HG03175 (cell line): ENCODE data around the gene FBXL13.
"Not testable (repeated sequence)": the region's sequence is repeated elsewhere in the genome, so short reads cannot be mapped to it uniquely, and the experiment has no call there.

ENCODE experiments used
- ATAC-seq: cut with Tn5 transposase; IDR thresholded peaks from one replicate; pipeline ENCODE4 v1.9.1; 2021; ENCODE audit warnings: mild to moderate bottlenecking, moderate library complexity; ENCODE audit not compliant: unreplicated experiment

FBXL13 gene

GRCh38 chr7:102988088-102988487, 86.5 kb downstream of the FBXL13 start:
- ATAC-seq: no peak

GRCh38 chr7:102985176-102985783, 89.3 kb downstream of the FBXL13 start:
- ATAC-seq: no peak

- no peak for ATAC-seq
Measured at GRCh38 chr7:102983602-102984001, 91.0 kb downstream of the FBXL13 start.

GRCh38 chr7:102982235-102982634, 92.4 kb downstream of the FBXL13 start:
- no peak for ATAC-seq

- no peak for ATAC-seq
Measured at GRCh38 chr7:102981451-102981850, 93.1 kb downstream of the FBXL13 start.

- ATAC-seq: no peak
Measured at GRCh38 chr7:102979670-102980069, 94.9 kb downstream of the FBXL13 start.

GRCh38 chr7:102978284-102978683, 96.3 kb downstream of the FBXL13 start:
- no peak for ATAC-seq

- not testable (repeated sequence) for ATAC-seq
Measured at GRCh38 chr7:102977586-102977985, 97.0 kb downstream of the FBXL13 start.

GRCh38 chr7:102976493-102976892, 98.1 kb downstream of the FBXL13 start:
- ATAC-seq: no peak

- ATAC-seq: no peak
Measured at GRCh38 chr7:102975854-102976253, 98.7 kb downstream of the FBXL13 start.

- no peak for ATAC-seq
Measured at GRCh38 chr7:102974366-102975236, 100.0 kb downstream of the FBXL13 start.

- no peak for ATAC-seq
Measured at GRCh38 chr7:102973096-102973802, 101.3 kb downstream of the FBXL13 start.

GRCh38 chr7:102967798-102968197, 106.8 kb downstream of the FBXL13 start:
- ATAC-seq: no peak

- ATAC-seq: no peak
Measured at GRCh38 chr7:102966465-102966864, 108.1 kb downstream of the FBXL13 start.

GRCh38 chr7:102961993-102962392, 112.6 kb downstream of the FBXL13 start:
- ATAC-seq: not testable (repeated sequence)

GRCh38 chr7:102958004-102958403, 116.6 kb downstream of the FBXL13 start:
- not testable (repeated sequence) for ATAC-seq

- ATAC-seq: not testable (repeated sequence)
Measured at GRCh38 chr7:102954359-102954758, 120.2 kb downstream of the FBXL13 start.

GRCh38 chr7:102953406-102953805, 121.2 kb downstream of the FBXL13 start:
- ATAC-seq: no peak

GRCh38 chr7:102951839-102952238, 122.8 kb downstream of the FBXL13 start:
- ATAC-seq: no peak

- ATAC-seq: no peak
Measured at GRCh38 chr7:102944241-102944640, 130.4 kb downstream of the FBXL13 start.

- ATAC-seq: no peak
Measured at GRCh38 chr7:102943423-102944169, 131.0 kb downstream of the FBXL13 start.
